Thoracic aorta (tissue), 2 donors: ENCODE data around the gene CRIP1. TPM values are rescaled to one million over a fixed set of nuclear protein-coding genes. Genes with fewer than 3 reads are reported as not detected.

ENCODE experiments used
- ATAC-seq: fragments of 150-250 bp; one replicate; pipeline ENCODE4 v1.8.0; 2017; ENCODE audit warnings: low read depth; ENCODE audit not compliant: insufficient number of reproducible peaks, low FRiP score
- DNase-seq: peaks from one replicate; pipeline ENCODE4 v3.0.0-alpha.2; 2020; ENCODE audit warnings: low spot score
- H3K27ac ChIP-seq, 2 donors: fragments of 200-600 bp; sonication (generic); 1 replicate in 1 of 2; 2 replicates in 1 of 2; pipeline ENCODE4 v1.5.1; 2016; ENCODE audit warnings: mild to moderate bottlenecking in 2 of 2, moderate library complexity in 2 of 2
- H3K27me3 ChIP-seq: fragments of 200-600 bp; sonication (generic); replicated peaks from 2 replicates; pipeline ENCODE4 v1.6.0; 2016; ENCODE audit warnings: mild to moderate bottlenecking; ENCODE audit not compliant: insufficient read depth
- H3K36me3 ChIP-seq: fragments of 200-600 bp; sonication (generic); one replicate; pipeline ENCODE4 v1.5.1; 2016
- H3K4me1 ChIP-seq, 2 donors: fragments of 200-600 bp; sonication (generic); 1 replicate in 1 of 2; 2 replicates in 1 of 2; pipeline versions ENCODE4 v1.5.1 to v1.6.0; 2016; ENCODE audit warnings: low read depth in 2 of 2, mild to moderate bottlenecking in 1 of 2; ENCODE audit not compliant: control insufficient read depth in 1 of 2
- H3K4me3 ChIP-seq: fragments of 200-600 bp; sonication (generic); 2 replicates; pipeline ENCODE4 v1.5.1; 2016; ENCODE audit warnings: mild to moderate bottlenecking
- H3K9me3 ChIP-seq: fragments of 200-600 bp; sonication (generic); 2 replicates; pipeline ENCODE4 v1.5.1; 2016
- total RNA-seq, 2 donors: library from RNA; depleted of rRNA; stranded (reverse); fragments of >200 nt; gene quantifications; one replicate each; pipeline versions ENCODE4 v1.1.0 to v1.2.3, GENCODE V29; 2016
- TF ChIP-seq, protein P1 (sequence below): fragments of 200-600 bp; sonication (generic); IDR thresholded peaks from one replicate; pipeline ENCODE4 v1.5.1; 2019; ENCODE audit warnings: antibody characterized with exemption

The CRIP1 gene, protein sequence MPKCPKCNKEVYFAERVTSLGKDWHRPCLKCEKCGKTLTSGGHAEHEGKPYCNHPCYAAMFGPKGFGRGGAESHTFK
- total RNA-seq: 100 to 1,000 TPM in 1 of 2 donors, 10 to 100 TPM in 1; 75.4 to 325 TPM

DNA sequence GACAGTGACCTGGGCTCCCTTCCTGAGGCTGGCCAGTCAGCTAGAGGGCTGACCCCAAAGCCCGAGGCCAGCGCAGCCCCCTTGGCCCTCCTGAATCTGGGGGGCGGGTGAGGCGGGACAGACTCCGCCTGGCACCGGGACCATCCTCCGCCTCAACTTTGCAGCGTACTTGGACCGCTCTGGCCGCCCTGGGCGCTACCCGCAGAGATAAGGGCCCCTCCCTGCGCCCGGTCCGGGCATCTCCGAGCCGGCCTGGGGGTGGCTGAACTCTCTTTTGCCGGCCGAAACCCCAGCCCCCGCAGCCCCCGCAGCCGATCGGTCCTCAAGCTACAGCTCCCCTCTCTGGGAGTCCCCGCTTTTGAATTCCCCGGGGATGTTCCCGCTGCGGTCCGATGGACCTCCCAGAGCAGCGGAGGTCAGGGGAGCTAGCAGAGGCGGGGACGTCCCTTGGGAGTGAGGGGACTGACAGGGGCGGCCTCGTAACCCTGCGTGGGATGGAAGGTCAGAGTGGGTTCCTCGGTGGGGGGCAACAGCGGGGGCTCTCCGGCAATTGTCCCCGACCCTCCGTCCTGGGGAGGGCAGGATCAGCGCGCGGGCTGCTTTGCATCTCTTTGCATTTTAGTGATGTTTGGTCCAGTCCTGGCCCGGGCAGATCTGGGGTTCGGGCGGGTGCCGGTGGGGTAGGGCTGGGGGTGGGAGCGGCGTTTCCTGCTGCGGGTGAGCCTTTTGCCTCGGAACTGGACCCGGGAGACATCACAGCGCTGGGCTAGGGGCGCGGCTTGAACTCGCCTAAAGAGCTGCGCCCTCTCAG is at the start of gene CRIP1:
Gene CRIP1 (plus strand): TSS at position 724 of the 811 bp plus-strand sequence. CDS start 374 bp downstream, outside the sequence.
- Histone ChIP-seq H3K27me3 (no peaks in the 10 kb centered on the region), H3K36me3 (no peaks in the 10 kb centered on the region), H3K4me3 (peak within 1 kb of the TSS; percentile 82), H3K27ac (peak within 1 kb of the TSS; percentile 74 to 100), H3K4me1 (peaks cover 38 to 86% of the 10 kb centered on the region in 2 donors), H3K9me3 (no peaks in the 10 kb centered on the region)
- TF ChIP-seq, protein P1, sequence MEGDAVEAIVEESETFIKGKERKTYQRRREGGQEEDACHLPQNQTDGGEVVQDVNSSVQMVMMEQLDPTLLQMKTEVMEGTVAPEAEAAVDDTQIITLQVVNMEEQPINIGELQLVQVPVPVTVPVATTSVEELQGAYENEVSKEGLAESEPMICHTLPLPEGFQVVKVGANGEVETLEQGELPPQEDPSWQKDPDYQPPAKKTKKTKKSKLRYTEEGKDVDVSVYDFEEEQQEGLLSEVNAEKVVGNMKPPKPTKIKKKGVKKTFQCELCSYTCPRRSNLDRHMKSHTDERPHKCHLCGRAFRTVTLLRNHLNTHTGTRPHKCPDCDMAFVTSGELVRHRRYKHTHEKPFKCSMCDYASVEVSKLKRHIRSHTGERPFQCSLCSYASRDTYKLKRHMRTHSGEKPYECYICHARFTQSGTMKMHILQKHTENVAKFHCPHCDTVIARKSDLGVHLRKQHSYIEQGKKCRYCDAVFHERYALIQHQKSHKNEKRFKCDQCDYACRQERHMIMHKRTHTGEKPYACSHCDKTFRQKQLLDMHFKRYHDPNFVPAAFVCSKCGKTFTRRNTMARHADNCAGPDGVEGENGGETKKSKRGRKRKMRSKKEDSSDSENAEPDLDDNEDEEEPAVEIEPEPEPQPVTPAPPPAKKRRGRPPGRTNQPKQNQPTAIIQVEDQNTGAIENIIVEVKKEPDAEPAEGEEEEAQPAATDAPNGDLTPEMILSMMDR: no peak
- ATAC-seq (no peak), DNase-seq (no peak)

DNA sequence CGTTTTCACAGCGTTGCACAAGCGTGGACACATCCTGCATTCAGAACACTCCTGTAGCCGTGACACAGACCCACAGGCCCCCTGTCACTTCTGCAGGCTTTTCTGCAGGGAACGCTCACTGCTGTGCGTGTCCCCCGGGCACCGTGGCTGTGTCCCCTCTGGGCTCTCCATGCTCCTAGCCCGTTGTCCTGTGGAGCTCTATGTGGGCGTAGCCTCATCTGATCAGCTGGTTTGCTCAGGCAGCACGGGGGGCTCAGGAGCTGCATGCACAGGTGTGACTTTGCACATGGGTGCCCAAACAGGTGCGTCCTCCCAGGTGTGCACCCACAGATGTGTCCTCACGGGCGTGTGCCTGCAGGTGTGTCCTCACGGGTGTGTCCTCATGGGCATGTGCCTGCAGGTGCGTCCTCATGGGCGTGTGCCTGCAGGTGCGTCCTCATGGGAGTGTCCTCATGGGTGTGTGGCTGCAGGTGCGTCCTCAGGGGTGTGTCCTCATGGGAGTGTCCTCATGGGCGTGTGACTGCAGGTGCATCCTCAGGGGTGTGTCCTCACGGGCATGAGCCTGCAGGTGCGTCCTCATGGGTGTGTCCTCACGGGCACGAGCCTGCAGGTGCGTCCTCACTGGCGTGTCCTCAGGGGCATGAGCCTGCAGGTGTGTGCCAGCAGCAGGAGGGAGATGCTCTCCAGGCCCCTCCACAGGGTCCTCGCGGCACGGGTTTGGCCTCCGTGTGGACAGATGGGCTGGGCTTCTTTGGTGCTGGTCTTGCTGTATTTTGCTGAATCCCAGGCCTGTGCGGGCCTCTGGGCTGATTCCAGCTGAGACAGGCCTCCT is 49.6 kb upstream of the CRIP1 start:
- TF ChIP-seq, protein P1: no peak
- no peak overlapping the region for H3K4me3 ChIP-seq
- no peak for ATAC-seq
- H3K4me1 ChIP-seq: peaks cover 0 to 21% of the 10 kb centered on the region in 2 donors
- H3K27ac ChIP-seq: no peak overlapping the region
- H3K9me3 ChIP-seq: no peaks in the 10 kb centered on the region
- no peak for DNase-seq
- no peaks in the 10 kb centered on the region for H3K27me3 ChIP-seq
- H3K36me3 ChIP-seq: peaks cover under 1% of the 10 kb centered on the region

DNA sequence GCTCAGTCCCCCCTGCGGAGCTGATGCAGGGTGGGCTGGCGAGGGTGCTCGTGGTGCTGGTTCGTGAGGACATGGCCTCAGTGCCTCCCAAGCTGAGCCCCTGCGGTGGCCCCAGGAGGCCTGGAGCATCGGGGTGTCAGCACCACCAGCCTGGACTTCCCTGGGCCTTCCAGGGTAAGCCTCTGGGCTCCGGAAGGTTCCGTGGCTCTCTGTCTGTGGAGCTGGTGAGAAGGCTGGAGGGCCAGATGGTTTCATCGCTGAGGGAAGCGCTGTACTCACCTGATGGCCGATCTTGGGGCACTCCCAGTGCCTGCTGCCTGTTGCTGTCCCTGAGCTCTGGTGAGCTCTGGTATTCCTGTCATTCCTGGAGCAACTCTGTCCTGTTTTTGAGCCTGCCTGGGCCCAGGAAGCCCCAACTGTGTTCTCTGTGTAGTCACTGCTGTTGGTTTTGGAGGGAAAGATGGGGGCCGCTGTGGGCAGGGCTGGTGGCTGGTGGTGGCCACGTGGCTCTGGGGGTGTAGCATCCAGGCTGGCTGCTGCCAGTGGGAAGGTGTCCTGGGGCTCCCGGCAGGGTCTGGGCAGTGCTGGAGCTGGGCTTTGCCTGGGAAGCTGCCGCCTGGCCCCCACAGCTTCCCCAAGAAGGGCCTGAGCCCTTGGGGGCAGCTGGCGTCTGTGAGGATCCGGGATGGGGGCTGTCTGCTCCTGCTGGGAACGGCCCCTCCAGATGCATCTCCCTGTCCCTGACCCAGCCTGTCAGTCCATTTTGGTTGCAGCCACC is 48.8 kb upstream of the CRIP1 start:
- Histone ChIP-seq H3K4me3 (no peak overlapping the region), H3K36me3 (peaks cover 6% of the 10 kb centered on the region), H3K27me3 (no peaks in the 10 kb centered on the region), H3K27ac (no peak overlapping the region), H3K4me1 (peaks cover 0 to 21% of the 10 kb centered on the region in 2 donors), H3K9me3 (no peaks in the 10 kb centered on the region)
- TF ChIP-seq, protein P1: no peak
- DNase-seq (no peak), ATAC-seq (no peak)

DNA sequence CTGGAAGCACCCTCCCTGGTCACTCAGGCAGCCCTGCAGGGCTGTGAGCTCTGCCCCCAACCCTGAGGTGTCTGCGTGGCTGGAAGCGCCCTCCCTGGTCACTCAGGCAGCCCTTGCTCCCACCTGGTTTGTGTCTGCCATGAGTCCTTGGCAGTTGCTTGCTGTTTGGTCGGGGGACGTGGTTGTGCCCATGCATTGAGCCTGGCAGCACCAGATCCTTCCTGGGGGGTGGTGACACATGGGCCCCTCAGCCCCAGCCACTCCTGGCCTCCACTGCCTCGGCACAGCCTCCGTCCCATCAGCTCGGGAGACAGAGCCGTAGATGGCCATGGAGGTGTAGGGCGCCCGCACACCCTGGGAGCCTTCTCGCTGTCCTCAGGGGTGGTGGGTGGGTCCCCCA is 47.5 kb upstream of the CRIP1 start:
- no peak overlapping the region for H3K4me3 ChIP-seq
- TF ChIP-seq, protein P1: no peak
- ATAC-seq (no peak), DNase-seq (no peak)
- H3K27me3 ChIP-seq: no peaks in the 10 kb centered on the region
- H3K9me3 ChIP-seq: no peaks in the 10 kb centered on the region
- no peak overlapping the region for H3K27ac ChIP-seq
- H3K36me3 ChIP-seq: peaks cover 6% of the 10 kb centered on the region
- H3K4me1 ChIP-seq: peaks cover 0 to 21% of the 10 kb centered on the region in 2 donors
